LNCAP (cell line): ENCODE measurements around the gene LGR6.

Experiments used
- CTCF ChIP-seq: fragments of 450-650 bp; IDR thresholded peaks from 2 replicates; pipeline ENCODE4 v1.5.1; 2017; ENCODE audit warnings: mild to moderate bottlenecking

The LGR6 gene

GRCh38 chr1:202367271-202367670 is 173.7 kb downstream of the LGR6 start:
- no peak for TF ChIP-seq CTCF
